ENCODE measurements around the gene LRRC10B. TPM values are rescaled to one million over a fixed set of nuclear protein-coding genes. Genes with fewer than 3 reads are reported as not detected.

LRRC10B gene
- total RNA-seq, 2 donors from 2014 or later, result 0.37 to 1.1 TPM

GRCh38 chr11:61512435-61512834, 3.9 kb downstream of the LRRC10B start:
- DNase-seq (ENCODE audit: low spot score), result no peak

GRCh38 chr11:61513143-61513765, 4.7 kb downstream of the LRRC10B start:
- no peak for DNase-seq (ENCODE audit: low spot score)
- peaks cover 2 to 13% of the 10 kb centered on the region in 2 donors for H3K27me3 ChIP-seq

More at GRCh38 chr11:61512435-61512834, 3.9 kb downstream of the LRRC10B start:
- H3K27me3 ChIP-seq, result peaks cover 7 to 19% of the 10 kb centered on the region in 2 donors
- H3K36me3 ChIP-seq, result no peaks in the 10 kb centered on the region
- no peak overlapping the region for H3K27ac ChIP-seq
- peaks cover 0 to 30% of the 10 kb centered on the region in 2 donors for H3K4me1 ChIP-seq
- H3K4me3 ChIP-seq, result no peak overlapping the region
- TF ChIP-seq CTCF (IDR thresholded peaks at IDR 0.05), result no peak
- no peaks in the 10 kb centered on the region for H3K9me3 ChIP-seq

GRCh38 chr11:61514050-61514917, 5.7 kb downstream of the LRRC10B start:
- Histone ChIP-seq H3K4me3 (no peak overlapping the region), H3K9me3 (no peaks in the 10 kb centered on the region), H3K36me3 (no peaks in the 10 kb centered on the region), H3K4me1 (peaks cover 0 to 16% of the 10 kb centered on the region in 2 donors), H3K27me3 (peaks cover 0 to 10% of the 10 kb centered on the region in 2 donors), H3K27ac (no peak overlapping the region)
- TF ChIP-seq CTCF (IDR thresholded peaks at IDR 0.05), result no peak
- DNase-seq (ENCODE audit: low spot score), result no peak

More at GRCh38 chr11:61513143-61513765, 4.7 kb downstream of the LRRC10B start:
- no peaks in the 10 kb centered on the region for H3K9me3 ChIP-seq
- no peak for TF ChIP-seq CTCF (IDR thresholded peaks at IDR 0.05)
- H3K4me3 ChIP-seq, result no peak overlapping the region
- H3K4me1 ChIP-seq, result peaks cover 0 to 25% of the 10 kb centered on the region in 2 donors
- no peaks in the 10 kb centered on the region for H3K36me3 ChIP-seq
- no peak overlapping the region for H3K27ac ChIP-seq

GRCh38 chr11:61515686-61516085, 7.1 kb downstream of the LRRC10B start:
- no peak overlapping the region for H3K4me3 ChIP-seq
- peaks cover 0 to 7% of the 10 kb centered on the region in 2 donors for H3K4me1 ChIP-seq
- H3K9me3 ChIP-seq, result no peaks in the 10 kb centered on the region
- no peak for TF ChIP-seq CTCF (IDR thresholded peaks at IDR 0.05)
- no peaks in the 10 kb centered on the region for H3K36me3 ChIP-seq
- DNase-seq (ENCODE audit: low spot score), result no peak
- H3K27ac ChIP-seq, result no peak overlapping the region
- no peaks in the 10 kb centered on the region for H3K27me3 ChIP-seq

DNA sequence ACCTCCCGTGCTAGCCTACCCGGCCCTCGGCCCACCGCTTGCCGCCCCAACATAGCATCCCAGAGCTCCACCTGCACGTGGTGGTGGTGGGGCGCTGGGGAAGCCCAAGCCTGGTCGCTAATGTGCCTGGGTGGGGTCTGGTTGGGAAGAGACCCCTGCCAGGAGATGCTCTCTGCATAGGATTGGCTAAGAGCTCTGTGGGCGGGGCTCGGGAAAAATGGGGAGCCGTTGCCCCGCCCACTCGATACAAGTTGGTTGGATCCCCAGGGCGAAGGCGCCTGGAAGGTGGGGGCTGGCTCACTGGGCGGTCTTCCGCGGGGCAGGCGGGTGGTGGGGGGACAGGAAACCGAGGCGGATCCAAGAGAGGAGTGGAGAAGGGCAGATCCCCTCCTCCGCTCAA, 7.6 kb downstream of the LRRC10B start:
- DNase-seq (ENCODE audit: low spot score), result no peak
- Histone ChIP-seq H3K27ac (no peak overlapping the region), H3K4me1 (peaks cover 0 to 7% of the 10 kb centered on the region in 2 donors), H3K9me3 (no peaks in the 10 kb centered on the region), H3K4me3 (no peak overlapping the region), H3K36me3 (no peaks in the 10 kb centered on the region), H3K27me3 (no peaks in the 10 kb centered on the region)
- no peak for TF ChIP-seq CTCF (IDR thresholded peaks at IDR 0.05)
